EL (cell line): ENCODE measurements around the gene AP3S2.
A peak's percentile ranks its signal among the peaks of the same experiment; 100 is the strongest.
"Not testable (repeated sequence)": the region's sequence is repeated elsewhere in the genome, so short reads cannot be mapped to it uniquely, and the experiment has no call there.

Experiments
- DNase-seq: peaks from one replicate; pipeline ENCODE4 v3.0.0-alpha.2; 2016

AP3S2 gene

GRCh38 chr15:89863918-89864317, 29.9 kb downstream of the AP3S2 start:
- no peak for DNase-seq

DNA sequence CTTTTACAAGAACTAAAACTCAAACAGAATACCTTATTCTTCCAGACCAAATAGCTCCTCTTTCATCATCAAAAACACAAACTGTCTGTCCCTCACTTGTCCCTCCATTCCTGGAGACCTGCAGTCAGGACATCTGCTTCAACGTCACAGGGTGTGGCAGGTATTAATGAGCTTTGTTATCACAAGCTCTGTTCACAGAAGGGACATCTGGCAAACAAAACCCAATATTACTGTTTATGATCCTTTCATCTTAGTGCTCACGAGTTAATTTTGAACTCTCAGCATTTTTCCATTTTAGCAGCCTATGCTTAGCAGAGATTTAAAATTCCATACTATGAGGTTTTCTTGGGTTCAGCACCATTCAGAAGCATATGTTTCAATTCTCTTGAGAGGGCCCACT, 32.9 kb downstream of the AP3S2 start:
- no peak for DNase-seq

DNA sequence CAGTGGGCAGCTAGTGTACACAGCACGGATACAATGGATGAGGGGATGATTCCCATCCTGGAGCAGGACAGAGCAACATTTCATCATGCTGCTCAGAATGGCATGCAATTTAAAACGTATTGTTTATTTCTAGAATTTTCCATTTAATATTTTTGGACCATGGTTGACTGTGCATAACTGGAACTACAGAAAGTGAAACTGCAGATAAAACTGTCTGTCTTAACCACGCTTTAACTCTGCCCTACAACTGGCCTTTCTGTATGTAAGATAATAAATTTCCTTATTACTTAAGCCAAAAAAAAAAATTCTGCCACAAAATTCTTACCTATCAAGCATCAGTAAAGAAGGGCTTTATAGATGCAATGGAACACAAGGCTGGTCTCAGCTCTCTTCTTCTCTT, 33.4 kb downstream of the AP3S2 start:
- DNase-seq, result no peak

DNA sequence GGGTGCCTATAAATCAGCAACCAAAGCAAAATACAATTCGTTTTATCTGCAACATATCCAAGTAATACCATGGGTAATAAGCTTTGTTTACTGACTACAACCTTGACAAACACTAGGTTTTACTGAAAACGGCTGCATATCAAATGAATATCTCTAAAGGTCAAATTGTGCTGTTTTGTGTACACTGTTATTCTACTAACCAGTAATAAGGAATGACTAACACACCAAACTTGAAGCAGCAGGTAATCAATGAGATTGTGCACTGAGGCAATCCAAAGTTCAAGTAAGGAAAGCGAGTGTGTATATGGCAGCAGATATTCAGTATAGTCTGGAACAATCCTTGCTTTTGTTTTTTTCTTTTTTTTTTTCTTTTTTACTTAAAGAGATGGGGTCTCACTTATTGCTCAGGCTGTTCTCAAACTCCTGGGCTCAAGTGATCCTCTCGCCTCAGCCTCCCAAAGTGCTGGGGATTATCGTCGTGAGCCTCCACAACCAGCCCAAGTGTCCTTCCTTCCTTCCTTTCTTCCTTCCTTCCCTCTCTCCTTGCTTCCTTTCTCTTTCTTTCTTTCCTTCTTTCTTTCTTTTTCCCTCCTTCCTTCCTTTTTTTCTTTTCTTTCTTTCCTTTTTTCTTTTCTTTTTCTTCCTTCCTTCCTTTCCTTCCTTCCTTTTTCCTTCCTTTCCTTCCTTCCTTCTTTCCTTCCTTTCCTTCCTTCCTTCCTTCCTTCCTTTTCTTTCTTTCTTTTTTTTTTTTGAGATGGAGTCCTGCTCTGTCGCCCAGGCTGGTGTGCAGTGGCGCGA, 34.9 kb downstream of the AP3S2 start:
- no peak for DNase-seq

- DNase-seq, result no peak
Measured at GRCh38 chr15:89857673-89858072, 36.1 kb downstream of the AP3S2 start.

GRCh38 chr15:89855948-89856347, 37.8 kb downstream of the AP3S2 start:
- DNase-seq, result no peak

DNA sequence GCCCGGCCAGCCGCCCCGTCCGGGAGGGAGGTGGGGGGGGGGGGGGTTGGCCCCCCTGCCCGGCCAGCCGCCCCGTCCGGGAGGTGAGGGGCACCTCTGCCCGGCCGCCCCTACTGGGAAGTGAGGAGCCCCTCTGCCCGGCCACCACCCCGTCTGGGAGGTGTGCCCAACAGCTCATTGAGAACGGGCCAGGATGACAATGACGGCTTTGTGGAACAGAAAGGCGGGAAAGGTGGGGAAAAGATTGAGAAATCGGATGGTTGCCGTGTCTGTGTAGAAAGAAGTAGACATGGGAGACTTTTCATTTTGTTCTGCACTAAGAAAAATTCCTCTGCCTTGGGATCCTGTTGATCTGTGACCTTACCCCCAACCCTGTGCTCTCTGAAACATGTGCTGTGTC, 38.9 kb downstream of the AP3S2 start:
- not testable (repeated sequence) for DNase-seq

GRCh38 chr15:89852342-89852995, 41.3 kb downstream of the AP3S2 start:
- DNase-seq, result no peak

GRCh38 chr15:89851673-89852341, 42.0 kb downstream of the AP3S2 start:
- DNase-seq, result no peak

DNA sequence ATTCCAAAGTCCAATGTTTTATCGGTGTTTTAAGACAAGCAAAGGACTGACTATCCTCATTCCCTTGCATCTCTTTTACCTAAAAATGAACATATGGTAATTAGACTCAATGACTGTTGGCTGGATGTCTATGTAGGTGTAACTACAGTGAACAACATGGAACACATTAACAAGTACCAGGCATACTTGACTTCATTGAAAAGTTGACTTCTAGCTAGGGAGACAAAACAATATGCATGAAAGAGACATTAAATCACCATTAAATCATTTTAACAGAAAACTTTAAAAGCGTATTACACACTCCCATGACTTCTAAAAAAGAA, 44.9 kb downstream of the AP3S2 start:
- DNase-seq, result no peak

GRCh38 chr15:89847101-89847500, 46.7 kb downstream of the AP3S2 start:
- no peak for DNase-seq

DNA sequence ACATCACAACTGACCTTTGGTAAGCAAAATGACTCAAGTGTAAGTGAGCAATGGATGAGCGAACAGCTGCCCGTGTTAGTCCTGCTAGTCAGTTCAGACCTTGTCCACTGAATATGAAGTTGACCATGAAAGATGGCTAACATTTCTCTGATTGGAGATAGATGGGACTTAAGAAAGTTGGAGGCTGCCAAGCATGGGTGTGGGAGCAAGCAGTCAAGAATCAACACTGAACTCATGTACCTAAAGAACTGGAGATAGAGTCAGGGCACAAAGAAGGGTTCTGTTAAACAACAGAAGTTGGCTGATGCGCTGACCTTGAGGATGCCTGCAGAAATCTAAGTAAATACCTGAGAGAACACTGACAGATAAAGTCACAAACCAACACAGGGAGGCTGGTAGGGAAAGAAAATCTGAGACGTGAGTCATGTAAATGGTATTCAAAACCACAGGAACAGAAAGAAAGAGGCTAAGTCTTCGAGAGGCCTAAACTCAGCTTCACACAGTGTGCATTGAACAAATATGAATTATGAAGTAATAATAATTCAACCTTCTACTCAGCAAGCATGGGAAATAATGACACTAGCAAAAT, 48.4 kb downstream of the AP3S2 start:
- DNase-seq, result peak; percentile 92

DNA sequence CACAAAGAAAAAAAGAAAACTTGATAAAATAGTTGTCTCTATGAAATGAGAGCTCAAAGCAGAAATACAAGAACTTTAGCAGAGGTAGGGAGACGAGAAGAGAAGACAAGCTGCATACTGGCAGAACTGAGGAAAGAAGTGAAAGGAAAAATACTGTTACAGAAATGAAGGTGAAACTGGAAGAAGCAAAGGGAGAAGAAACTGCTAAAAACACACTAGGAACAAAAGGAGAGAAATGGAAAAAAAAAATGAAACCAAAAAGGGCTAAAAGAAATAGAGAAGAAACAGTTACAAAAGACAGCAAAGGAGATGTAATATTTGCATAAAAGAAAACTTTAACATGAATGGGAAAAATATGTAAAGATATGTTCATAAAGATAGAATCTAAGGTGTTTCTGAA, 51.8 kb downstream of the AP3S2 start:
- DNase-seq, result no peak

- DNase-seq, result peak; percentile 10
Measured at GRCh38 chr15:89841306-89841705, 52.5 kb downstream of the AP3S2 start.

GRCh38 chr15:89839167-89839810, 54.5 kb downstream of the AP3S2 start:
- no peak for DNase-seq

GRCh38 chr15:89837830-89838178, 56.0 kb downstream of the AP3S2 start:
- DNase-seq, result no peak

GRCh38 chr15:89837134-89837829, 56.5 kb downstream of the AP3S2 start:
- DNase-seq, result peak; percentile 35

DNA sequence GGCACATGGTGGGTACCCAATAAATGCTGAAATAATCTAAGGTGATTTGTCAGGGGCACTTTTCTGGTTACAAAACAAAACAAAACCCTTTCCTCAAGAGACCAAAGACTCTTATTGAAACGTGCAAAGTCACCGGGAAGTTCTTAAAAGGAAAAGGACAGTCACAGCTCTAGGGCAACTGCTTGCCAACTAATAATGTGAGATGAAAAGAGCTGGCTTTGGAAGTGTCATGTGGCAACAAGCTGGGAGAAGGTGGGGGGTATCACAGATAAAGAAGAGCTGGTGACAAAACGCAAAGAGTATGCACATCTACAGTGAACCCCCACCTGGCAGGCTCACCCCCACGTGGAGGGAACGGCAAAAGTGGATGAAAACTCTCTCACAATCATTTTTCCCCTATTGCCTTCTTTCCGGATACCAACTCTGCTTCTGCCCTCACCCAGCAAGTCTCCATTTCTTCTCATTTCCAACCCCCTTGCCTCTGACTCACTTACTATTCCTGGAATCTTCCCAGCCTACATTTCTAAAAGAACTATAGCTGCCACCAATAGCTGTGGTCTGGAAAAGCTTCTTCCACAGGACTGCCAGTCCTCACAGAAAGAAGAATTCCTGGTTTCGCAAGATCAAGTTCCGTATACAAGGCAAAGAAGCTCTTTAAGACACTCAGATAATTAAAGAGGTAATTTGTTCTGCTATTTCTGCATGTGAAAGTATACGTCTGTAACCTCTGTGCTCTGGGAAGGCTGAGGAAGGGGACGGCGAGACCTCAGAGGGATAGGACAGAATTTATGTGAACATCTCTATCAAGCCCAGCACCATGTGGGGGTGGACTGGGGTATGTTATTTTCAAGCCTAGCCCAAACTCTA, 57.3 kb downstream of the AP3S2 start:
- DNase-seq, result peak; percentile 95

- DNase-seq, result no peak
Measured at GRCh38 chr15:89835176-89835564, 58.6 kb downstream of the AP3S2 start.

DNA sequence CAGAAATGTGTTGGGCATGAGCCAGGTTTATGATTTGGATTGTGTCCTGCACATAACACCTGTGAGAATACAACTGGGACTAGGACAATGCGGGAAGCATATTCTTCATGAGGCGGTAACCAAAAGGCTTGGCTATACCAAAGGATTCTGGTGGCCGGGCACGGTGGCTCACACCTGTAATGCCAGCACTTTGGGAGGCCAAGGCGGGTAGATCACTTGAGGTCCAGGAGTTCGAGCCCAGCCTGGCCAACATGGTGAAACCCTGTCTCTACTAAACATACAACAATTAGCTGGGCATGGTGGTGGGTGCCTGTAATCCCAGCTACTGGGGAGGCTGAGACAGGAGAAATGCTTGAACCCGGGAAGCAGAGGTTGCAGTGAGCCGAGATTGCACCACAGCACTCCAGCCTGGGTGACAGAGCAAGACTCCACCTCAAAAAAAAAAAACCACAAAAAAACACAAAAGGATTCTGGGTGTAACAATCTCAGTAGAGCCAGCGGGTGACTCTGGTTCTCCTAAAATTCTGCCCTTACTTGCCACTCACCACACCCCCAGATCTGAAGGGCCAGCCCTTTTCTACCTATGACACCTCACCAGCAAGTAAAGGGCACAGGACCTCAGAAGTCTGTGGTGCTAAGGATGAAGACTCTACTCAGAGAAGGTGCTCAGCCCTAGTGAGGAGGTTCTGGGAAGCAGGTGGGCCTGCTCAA, 59.2 kb downstream of the AP3S2 start:
- not testable (repeated sequence) for DNase-seq

- no peak for DNase-seq
Measured at GRCh38 chr15:89833966-89834365, 59.8 kb downstream of the AP3S2 start.
